ENCODE results near the gene STXBP1.

GRCh38 chr9:127689329-127690000 is 77.4 kb downstream of the STXBP1 start:
- no peak for TF ChIP-seq ZBTB7A (IDR thresholded peaks at IDR 0.05; ENCODE audit: borderline replicate concordance, control insufficient read depth, low read depth, low read length)
- TF ChIP-seq MXI1 (IDR thresholded peaks at IDR 0.05; ENCODE audit: low read depth, low read length), result no peak
- no peak for TF ChIP-seq CTCF (IDR thresholded peaks at IDR 0.05 in 2 of 3, conservative IDR thresholded peaks at IDR 0.05 in 1 of 3; ENCODE audit: insufficient read depth in 2 of 3, low read depth in 1 of 3, low read length in 3 of 3)
- no peak for TF ChIP-seq USF2 (CRISPR knock-in tag; IDR thresholded peaks at IDR 0.05)
- TF ChIP-seq KAT7 (CRISPR knock-in tag; IDR thresholded peaks at IDR 0.05; ENCODE audit: borderline replicate concordance), result no peak
- no peak for TF ChIP-seq EZH2 (IDR thresholded peaks at IDR 0.05; ENCODE audit: borderline replicate concordance, low read depth, low read length)
- TF ChIP-seq SRF (CRISPR knock-in tag; IDR thresholded peaks at IDR 0.05), result no peak
- TF ChIP-seq CTCFL (IDR thresholded peaks at IDR 0.05; ENCODE audit: borderline replicate concordance, insufficient read depth, low read depth, low read length, poor library complexity, severe bottlenecking), result no peak
- no peak for TF ChIP-seq HDAC6 (IDR thresholded peaks at IDR 0.05; ENCODE audit: low read depth, low read length)

Measured in K562 (cell line).